ENCODE measurements around the gene CNTN4.

The CNTN4 gene

DNA sequence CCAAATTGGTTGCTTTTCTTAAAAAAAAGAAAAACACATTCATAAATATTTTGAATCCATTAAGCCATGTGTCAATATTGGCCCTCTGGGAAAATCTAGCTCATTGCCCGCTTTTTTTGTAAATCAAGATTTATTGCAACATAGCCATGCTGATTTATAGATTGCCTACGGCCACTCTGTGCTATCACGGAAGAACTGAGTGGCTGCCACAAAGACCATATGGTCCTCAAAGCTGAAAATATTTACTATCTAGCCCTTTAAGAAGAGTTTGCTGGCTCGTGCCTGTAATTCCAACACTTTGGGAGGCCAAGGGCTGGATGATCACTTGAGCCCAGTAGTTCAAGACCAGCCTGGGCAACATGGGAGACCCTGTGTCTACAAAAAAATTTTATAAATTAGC is 965.6 kb downstream of the CNTN4 start:
- TF ChIP-seq, protein P1, sequence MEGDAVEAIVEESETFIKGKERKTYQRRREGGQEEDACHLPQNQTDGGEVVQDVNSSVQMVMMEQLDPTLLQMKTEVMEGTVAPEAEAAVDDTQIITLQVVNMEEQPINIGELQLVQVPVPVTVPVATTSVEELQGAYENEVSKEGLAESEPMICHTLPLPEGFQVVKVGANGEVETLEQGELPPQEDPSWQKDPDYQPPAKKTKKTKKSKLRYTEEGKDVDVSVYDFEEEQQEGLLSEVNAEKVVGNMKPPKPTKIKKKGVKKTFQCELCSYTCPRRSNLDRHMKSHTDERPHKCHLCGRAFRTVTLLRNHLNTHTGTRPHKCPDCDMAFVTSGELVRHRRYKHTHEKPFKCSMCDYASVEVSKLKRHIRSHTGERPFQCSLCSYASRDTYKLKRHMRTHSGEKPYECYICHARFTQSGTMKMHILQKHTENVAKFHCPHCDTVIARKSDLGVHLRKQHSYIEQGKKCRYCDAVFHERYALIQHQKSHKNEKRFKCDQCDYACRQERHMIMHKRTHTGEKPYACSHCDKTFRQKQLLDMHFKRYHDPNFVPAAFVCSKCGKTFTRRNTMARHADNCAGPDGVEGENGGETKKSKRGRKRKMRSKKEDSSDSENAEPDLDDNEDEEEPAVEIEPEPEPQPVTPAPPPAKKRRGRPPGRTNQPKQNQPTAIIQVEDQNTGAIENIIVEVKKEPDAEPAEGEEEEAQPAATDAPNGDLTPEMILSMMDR (conservative IDR thresholded peaks at IDR 0.05; ENCODE audit: control insufficient read depth, insufficient read depth, low read depth, low read length), result no peak
- H3K4me3 ChIP-seq (ENCODE audit: control insufficient read depth, low read depth, low read length), result no peak overlapping the region
- DNase-seq (ENCODE audit: low read depth), result no peak

DNA sequence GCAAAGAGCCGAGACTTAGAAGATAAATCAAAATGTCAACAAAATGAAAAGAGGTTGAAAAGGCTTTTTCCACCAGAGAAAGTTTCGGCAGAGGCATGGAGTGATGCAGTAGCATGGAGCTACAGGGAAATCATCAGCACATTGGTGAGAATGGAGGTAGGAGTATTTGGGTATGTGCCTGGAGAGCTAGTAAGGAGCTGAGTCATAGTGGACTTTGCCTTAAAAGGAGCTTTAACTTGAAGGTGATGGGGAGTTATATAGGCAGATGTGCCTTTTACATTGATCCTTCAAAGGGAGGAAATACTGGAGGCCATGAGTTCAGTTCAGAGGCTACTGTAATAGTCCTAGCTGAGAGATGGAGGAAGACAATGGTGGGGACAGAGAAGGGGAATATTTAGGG is 967.2 kb downstream of the CNTN4 start:
- peak; percentile 30 for DNase-seq (ENCODE audit: low read depth)
- H3K4me3 ChIP-seq (ENCODE audit: control insufficient read depth, low read depth, low read length), result no peak overlapping the region
- TF ChIP-seq, protein P1 (conservative IDR thresholded peaks at IDR 0.05; ENCODE audit: control insufficient read depth, insufficient read depth, low read depth, low read length), result no peak

DNA sequence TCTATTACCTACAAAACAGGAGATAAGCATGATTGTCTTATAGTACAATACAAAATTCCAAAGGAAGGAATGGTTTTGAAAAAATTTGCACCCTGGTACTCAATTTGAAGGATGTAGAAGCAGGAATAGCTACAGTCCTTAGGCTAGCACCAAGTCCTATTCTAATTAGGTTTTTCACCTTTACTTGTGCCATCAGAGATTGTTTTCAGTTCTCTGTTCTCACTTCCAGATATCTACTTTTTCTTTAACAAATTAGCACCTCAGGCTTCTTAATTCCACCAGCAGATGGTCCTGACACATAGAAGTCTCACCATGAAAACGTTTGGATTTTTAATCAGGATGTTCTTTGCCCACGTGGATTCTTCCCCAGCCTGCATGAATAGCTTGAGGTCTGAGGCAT is 967.7 kb downstream of the CNTN4 start:
- no peak for DNase-seq (ENCODE audit: low read depth)
- no peak overlapping the region for H3K4me3 ChIP-seq (ENCODE audit: control insufficient read depth, low read depth, low read length)
- TF ChIP-seq, protein P1 (conservative IDR thresholded peaks at IDR 0.05; ENCODE audit: control insufficient read depth, insufficient read depth, low read depth, low read length), result no peak

DNA sequence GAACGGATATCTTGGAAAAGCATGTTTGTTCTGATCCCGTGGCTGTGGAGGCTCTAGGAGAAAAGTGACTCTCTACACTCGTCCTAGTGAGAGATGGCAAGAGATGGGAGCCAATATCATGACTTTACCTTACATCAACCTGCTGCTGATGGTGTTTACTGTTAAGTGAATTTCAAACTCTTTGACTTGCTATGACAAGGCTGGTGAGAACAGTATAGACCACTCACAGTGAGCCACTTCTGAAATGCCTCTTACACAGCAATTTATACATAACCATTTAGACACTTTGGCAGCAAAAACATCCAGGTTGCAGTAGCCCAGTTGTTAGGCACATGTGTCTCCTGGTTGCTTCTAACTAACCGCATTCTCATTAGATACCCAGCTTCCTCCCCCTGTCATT is 968.2 kb downstream of the CNTN4 start:
- no peak overlapping the region for H3K4me3 ChIP-seq (ENCODE audit: control insufficient read depth, low read depth, low read length)
- DNase-seq (ENCODE audit: low read depth), result no peak
- TF ChIP-seq, protein P1 (conservative IDR thresholded peaks at IDR 0.05; ENCODE audit: control insufficient read depth, insufficient read depth, low read depth, low read length), result no peak

DNA sequence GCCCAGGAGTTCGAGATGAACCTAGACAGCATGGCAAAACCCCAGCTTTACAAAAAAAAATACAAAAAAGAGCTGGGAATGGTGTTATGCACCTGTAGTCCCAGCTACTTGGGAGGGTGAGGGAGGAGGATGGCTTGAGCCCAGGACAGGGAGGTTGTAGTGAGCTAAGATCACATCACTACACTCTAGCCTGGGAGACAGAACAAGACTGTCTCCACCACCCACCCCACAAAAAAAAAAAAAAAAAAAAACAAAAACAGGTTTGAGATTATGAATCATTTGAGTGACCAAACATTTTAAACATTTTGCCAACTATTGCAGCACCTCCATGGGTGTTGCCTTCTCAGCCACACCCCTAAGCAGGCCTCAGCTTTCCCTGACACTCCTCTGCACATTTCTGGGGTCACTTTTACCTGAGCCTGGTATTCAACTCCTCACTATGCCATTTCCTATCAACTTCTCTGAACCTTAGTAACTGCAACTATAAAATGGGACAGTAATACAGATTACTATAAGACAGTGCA is 969.8 kb downstream of the CNTN4 start:
- TF ChIP-seq, protein P1 (conservative IDR thresholded peaks at IDR 0.05; ENCODE audit: control insufficient read depth, insufficient read depth, low read depth, low read length), result no peak
- DNase-seq (ENCODE audit: low read depth), result no peak
- no peak overlapping the region for H3K4me3 ChIP-seq (ENCODE audit: control insufficient read depth, low read depth, low read length)

DNA sequence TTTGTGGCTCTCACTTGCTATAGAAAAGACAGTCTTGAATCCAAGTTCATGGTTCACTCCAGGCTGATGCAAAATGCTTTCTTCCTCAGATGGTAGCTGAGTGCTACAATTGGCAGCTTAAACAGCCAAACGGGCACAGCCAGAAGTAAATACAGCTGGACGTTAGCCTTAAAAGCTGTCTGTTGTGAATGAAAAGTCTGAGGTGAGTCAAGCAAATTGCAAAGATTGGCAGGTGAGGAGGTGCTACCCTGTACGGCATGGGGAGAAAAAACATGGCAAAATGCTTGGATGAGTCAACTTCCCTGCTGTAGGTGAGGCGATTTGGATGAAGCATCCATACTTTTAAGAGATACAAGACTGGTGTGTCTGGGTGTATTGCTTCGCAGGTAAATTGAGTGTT is 971.1 kb downstream of the CNTN4 start:
- no peak for DNase-seq (ENCODE audit: low read depth)
- no peak overlapping the region for H3K4me3 ChIP-seq (ENCODE audit: control insufficient read depth, low read depth, low read length)
- TF ChIP-seq, protein P1 (conservative IDR thresholded peaks at IDR 0.05; ENCODE audit: control insufficient read depth, insufficient read depth, low read depth, low read length), result no peak

DNA sequence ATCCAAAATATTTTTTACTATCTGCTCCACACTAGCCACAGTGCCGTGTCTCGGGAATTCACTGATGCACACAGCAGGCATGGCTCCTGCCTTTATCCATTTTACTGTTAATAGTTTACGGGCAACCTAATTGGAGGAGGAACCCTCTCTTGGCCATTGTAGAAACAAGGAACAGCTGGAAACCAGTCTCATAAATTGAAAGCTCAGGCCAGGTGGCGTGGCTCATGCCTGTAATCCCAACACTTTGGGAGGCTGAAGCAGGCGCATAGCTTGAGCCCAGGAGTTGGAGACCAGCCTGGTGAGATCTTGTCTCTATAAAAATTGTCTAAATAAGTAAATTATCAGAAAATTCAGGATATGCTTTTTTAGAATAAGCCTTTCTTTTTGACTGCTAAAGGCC is 972.5 kb downstream of the CNTN4 start:
- no peak overlapping the region for H3K4me3 ChIP-seq (ENCODE audit: control insufficient read depth, low read depth, low read length)
- no peak for DNase-seq (ENCODE audit: low read depth)
- TF ChIP-seq, protein P1 (conservative IDR thresholded peaks at IDR 0.05; ENCODE audit: control insufficient read depth, insufficient read depth, low read depth, low read length), result no peak
